ENCODE results near the gene AOC2.
"Not testable (repeated sequence)": the region's sequence is repeated elsewhere in the genome, so short reads cannot be mapped to it uniquely, and the experiment has no call there.

AOC2 gene

DNA sequence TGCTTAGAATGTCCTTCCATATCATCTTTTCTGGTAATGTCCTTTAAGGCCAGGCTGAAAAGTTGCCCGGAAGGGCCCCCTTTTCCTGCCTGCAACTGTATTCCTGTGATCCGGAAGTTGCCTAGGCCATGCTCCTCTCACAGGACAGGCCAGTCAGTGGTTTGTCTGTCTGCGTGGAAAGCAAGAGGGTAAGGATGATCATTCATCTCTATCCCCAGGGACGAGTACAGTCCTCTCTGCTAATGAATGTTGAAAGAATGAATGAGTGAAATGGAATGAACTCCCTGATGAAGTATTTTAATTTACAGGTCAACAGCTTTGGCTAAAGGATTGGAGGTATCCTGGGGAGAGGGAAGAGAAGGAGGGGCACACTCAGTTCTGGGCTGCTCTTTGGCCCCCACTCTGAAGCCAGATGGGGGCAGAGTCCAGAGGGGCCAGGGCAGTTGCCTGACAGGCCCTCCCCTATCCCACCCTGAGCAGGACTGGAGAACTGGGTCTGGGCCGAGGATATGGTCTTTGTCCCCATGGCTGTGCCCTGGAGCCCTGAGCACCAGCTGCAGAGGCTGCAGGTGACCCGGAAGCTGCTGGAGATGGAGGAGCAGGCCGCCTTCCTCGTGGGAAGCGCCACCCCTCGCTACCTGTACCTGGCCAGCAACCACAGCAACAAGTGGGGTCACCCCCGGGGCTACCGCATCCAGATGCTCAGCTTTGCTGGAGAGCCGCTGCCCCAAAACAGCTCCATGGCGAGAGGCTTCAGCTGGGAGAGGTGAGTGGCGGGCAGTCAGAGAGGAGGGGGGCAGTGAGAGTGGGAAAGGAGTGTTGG is 9.8 kb downstream of the AOC2 start:
- H4K20me1 ChIP-seq (ENCODE audit: insufficient read depth, low read length, poor library complexity, severe bottlenecking), result no peaks in the 10 kb centered on the region
- H2AFZ ChIP-seq (ENCODE audit: low read length), result no peak overlapping the region
- H3K36me3 ChIP-seq (ENCODE audit: insufficient read depth, low read length), result no peaks in the 10 kb centered on the region
- no peak overlapping the region for H3K9ac ChIP-seq (ENCODE audit: low read depth, low read length, poor library complexity, severe bottlenecking)
- H3K4me1 ChIP-seq (ENCODE audit: insufficient read depth, low read length, poor library complexity, severe bottlenecking), result no peaks in the 10 kb centered on the region
- H3K79me2 ChIP-seq (ENCODE audit: insufficient read depth, low read length), result no peaks in the 10 kb centered on the region
- no peaks in the 10 kb centered on the region for H3K27me3 ChIP-seq (ENCODE audit: insufficient read depth, low read length, poor library complexity, severe bottlenecking)
- H3K4me3 ChIP-seq (ENCODE audit: low read length, poor library complexity, severe bottlenecking), result no peak overlapping the region
- no peak overlapping the region for H3K4me2 ChIP-seq (ENCODE audit: low read depth, low read length, poor library complexity, severe bottlenecking)
- no peaks in the 10 kb centered on the region for H3K9me3 ChIP-seq (ENCODE audit: insufficient read depth, low read depth, low read length)
- no peaks in the 10 kb centered on the region for H3K9me2 ChIP-seq (replicated peaks; ENCODE audit: low read depth, low read length)
- no peak for TF ChIP-seq EZH2phosphoT487 (IDR thresholded peaks at IDR 0.05; ENCODE audit: borderline replicate concordance)
- TF ChIP-seq, protein P1, sequence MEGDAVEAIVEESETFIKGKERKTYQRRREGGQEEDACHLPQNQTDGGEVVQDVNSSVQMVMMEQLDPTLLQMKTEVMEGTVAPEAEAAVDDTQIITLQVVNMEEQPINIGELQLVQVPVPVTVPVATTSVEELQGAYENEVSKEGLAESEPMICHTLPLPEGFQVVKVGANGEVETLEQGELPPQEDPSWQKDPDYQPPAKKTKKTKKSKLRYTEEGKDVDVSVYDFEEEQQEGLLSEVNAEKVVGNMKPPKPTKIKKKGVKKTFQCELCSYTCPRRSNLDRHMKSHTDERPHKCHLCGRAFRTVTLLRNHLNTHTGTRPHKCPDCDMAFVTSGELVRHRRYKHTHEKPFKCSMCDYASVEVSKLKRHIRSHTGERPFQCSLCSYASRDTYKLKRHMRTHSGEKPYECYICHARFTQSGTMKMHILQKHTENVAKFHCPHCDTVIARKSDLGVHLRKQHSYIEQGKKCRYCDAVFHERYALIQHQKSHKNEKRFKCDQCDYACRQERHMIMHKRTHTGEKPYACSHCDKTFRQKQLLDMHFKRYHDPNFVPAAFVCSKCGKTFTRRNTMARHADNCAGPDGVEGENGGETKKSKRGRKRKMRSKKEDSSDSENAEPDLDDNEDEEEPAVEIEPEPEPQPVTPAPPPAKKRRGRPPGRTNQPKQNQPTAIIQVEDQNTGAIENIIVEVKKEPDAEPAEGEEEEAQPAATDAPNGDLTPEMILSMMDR (conservative IDR thresholded peaks at IDR 0.05; ENCODE audit: low read length), result no peak
- no peaks in the 10 kb centered on the region for H3F3A ChIP-seq (ENCODE audit: low read depth)

DNA sequence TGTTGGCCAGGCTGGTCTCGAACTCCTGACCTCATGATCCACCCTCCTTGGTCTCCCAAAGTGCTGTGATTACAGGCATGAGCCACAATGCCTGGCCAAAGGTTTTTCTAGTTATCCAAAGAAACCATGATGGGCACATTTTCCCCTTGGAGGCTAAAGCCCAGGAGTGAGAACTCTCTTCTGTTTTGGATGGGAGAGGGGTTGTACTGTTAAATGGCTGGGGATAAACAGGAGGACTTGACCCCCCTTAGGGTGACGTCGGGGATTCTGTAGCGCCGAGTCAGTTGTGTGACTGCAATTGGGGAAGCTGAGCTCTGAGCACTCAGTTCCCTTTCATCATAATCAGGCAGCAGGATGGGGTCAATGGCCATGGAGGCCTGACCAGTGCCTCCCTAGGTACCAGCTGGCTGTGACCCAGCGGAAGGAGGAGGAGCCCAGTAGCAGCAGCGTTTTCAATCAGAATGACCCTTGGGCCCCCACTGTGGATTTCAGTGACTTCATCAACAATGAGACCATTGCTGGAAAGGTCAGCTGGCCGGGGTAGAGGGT is 10.7 kb downstream of the AOC2 start:
- Histone ChIP-seq H3K4me1 (ENCODE audit: insufficient read depth, low read length, poor library complexity, severe bottlenecking) (no peaks in the 10 kb centered on the region), H4K20me1 (ENCODE audit: insufficient read depth, low read length, poor library complexity, severe bottlenecking) (no peaks in the 10 kb centered on the region), H3K9me3 (ENCODE audit: insufficient read depth, low read depth, low read length) (no peaks in the 10 kb centered on the region), H3K36me3 (ENCODE audit: insufficient read depth, low read length) (no peaks in the 10 kb centered on the region), H3K9ac (ENCODE audit: low read depth, low read length, poor library complexity, severe bottlenecking) (no peak overlapping the region), H3K27me3 (ENCODE audit: insufficient read depth, low read length, poor library complexity, severe bottlenecking) (no peaks in the 10 kb centered on the region), H3K4me3 (ENCODE audit: low read length, poor library complexity, severe bottlenecking) (no peak overlapping the region), H3K79me2 (ENCODE audit: insufficient read depth, low read length) (no peaks in the 10 kb centered on the region), H3F3A (ENCODE audit: low read depth) (no peaks in the 10 kb centered on the region), H2AFZ (ENCODE audit: low read length) (no peak overlapping the region), H3K4me2 (ENCODE audit: low read depth, low read length, poor library complexity, severe bottlenecking) (no peak overlapping the region), H3K9me2 (replicated peaks; ENCODE audit: low read depth, low read length) (no peaks in the 10 kb centered on the region)
- TF ChIP-seq EZH2phosphoT487 (IDR thresholded peaks at IDR 0.05; ENCODE audit: borderline replicate concordance), result no peak
- TF ChIP-seq, protein P1 (conservative IDR thresholded peaks at IDR 0.05; ENCODE audit: low read length), result no peak

DNA sequence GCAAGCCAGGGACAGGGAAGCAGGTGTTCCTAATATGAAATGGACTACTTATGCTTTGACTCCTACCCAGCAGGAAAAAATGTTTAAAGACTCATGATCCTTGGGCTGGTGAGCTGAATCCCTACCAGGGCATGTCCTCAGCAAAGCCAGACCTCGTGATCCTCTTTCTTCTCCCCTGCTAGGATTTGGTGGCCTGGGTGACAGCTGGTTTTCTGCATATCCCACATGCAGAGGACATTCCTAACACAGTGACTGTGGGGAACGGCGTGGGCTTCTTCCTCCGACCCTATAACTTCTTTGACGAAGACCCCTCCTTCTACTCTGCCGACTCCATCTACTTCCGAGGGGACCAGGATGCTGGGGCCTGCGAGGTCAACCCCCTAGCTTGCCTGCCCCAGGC is 11.7 kb downstream of the AOC2 start:
- H3K9me3 ChIP-seq (ENCODE audit: insufficient read depth, low read depth, low read length); H3K9me2 ChIP-seq (replicated peaks; ENCODE audit: low read depth, low read length); H3K4me3 ChIP-seq (ENCODE audit: low read length, poor library complexity, severe bottlenecking); H3K79me2 ChIP-seq (ENCODE audit: insufficient read depth, low read length); H3K4me1 ChIP-seq (ENCODE audit: insufficient read depth, low read length, poor library complexity, severe bottlenecking); H3K4me2 ChIP-seq (ENCODE audit: low read depth, low read length, poor library complexity, severe bottlenecking); H3F3A ChIP-seq (ENCODE audit: low read depth); H3K36me3 ChIP-seq (ENCODE audit: insufficient read depth, low read length); H4K20me1 ChIP-seq (ENCODE audit: insufficient read depth, low read length, poor library complexity, severe bottlenecking); H3K27me3 ChIP-seq (ENCODE audit: insufficient read depth, low read length, poor library complexity, severe bottlenecking); H2AFZ ChIP-seq (ENCODE audit: low read length); H3K9ac ChIP-seq (ENCODE audit: low read depth, low read length, poor library complexity, severe bottlenecking): not testable (repeated sequence)

DNA sequence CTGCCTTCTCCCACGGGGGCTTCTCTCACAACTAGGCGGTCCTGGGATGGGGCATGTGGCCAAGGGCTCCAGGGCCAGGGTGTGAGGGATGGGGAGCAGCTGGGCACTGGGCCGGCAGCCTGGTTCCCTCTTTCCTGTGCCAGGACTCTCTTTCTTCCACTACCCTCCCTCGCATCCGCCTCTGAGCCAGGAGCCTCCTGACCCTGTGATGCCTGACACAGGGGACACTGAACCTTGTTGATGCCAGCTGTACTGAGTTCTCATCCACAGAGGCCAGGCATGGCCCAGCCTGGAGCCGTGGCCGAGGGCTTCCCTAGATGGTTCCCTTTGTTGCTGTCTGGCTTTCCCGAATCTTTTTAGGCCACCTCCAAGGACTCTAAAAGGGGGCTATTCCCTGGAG is 12.1 kb downstream of the AOC2 start:
- H3K36me3 ChIP-seq (ENCODE audit: insufficient read depth, low read length); H3K9me2 ChIP-seq (replicated peaks; ENCODE audit: low read depth, low read length); H3K4me2 ChIP-seq (ENCODE audit: low read depth, low read length, poor library complexity, severe bottlenecking); H3K4me1 ChIP-seq (ENCODE audit: insufficient read depth, low read length, poor library complexity, severe bottlenecking); H3K9ac ChIP-seq (ENCODE audit: low read depth, low read length, poor library complexity, severe bottlenecking); H3K4me3 ChIP-seq (ENCODE audit: low read length, poor library complexity, severe bottlenecking); H3K27me3 ChIP-seq (ENCODE audit: insufficient read depth, low read length, poor library complexity, severe bottlenecking); H3K9me3 ChIP-seq (ENCODE audit: insufficient read depth, low read depth, low read length); H2AFZ ChIP-seq (ENCODE audit: low read length); H4K20me1 ChIP-seq (ENCODE audit: insufficient read depth, low read length, poor library complexity, severe bottlenecking); H3K79me2 ChIP-seq (ENCODE audit: insufficient read depth, low read length); H3F3A ChIP-seq (ENCODE audit: low read depth): not testable (repeated sequence)
